ENCODE measurements around the gene SNX33. TPM values are rescaled to one million over a fixed set of nuclear protein-coding genes. Genes with fewer than 3 reads are reported as not detected.

The SNX33 gene
- total and polyA plus RNA-seq, 2 of the 13 experiments (the other 11 are each of a cell fraction or from before 2014, with no cell fraction given) = 11.0 to 11.6 TPM

GRCh38 chr15:75663931-75664421, 16.3 kb downstream of the SNX33 start (continued):
- TF ChIP-seq MXI1 (IDR thresholded peaks at IDR 0.05; ENCODE audit: borderline replicate concordance, low read depth, low read length) (no peak), HOXA5 (CRISPR knock-in tag; IDR thresholded peaks at IDR 0.05) (no peak), E2F2 (CRISPR knock-in tag; IDR thresholded peaks at IDR 0.05; ENCODE audit: borderline replicate concordance) (no peak), ZEB1 (IDR thresholded peaks at IDR 0.05; ENCODE audit: insufficient replicate concordance, low read depth) (peak; percentile 35), ONECUT2 (CRISPR knock-in tag; IDR thresholded peaks at IDR 0.05) (no peak), RCOR2 (CRISPR knock-in tag; IDR thresholded peaks at IDR 0.05) (no peak), SATB2 (CRISPR knock-in tag; IDR thresholded peaks at IDR 0.05) (no peak), MBNL3 (CRISPR knock-in tag; conservative IDR thresholded peaks at IDR 0.05) (no peak), ZNF333 (CRISPR knock-in tag; IDR thresholded peaks at IDR 0.05; ENCODE audit: borderline replicate concordance) (no peak), EP300 (IDR thresholded peaks at IDR 0.05; ENCODE audit: low read depth in 2 of 2, low read length in 2 of 2) (no peak; a peak in 1 of 4 replicates), EP300 (CRISPR knock-in tag; IDR thresholded peaks at IDR 0.05; ENCODE audit: borderline replicate concordance) (no peak), NR2F6 (IDR thresholded peaks at IDR 0.05) (peak; percentile 94), NR2F6 (CRISPR knock-in tag; IDR thresholded peaks at IDR 0.05) (peak; percentile 84), ZNF580 (CRISPR knock-in tag; IDR thresholded peaks at IDR 0.05; ENCODE audit: borderline replicate concordance, low read depth) (no peak), ZMYM4 (CRISPR knock-in tag; IDR thresholded peaks at IDR 0.05) (no peak), ZFP91 (CRISPR knock-in tag; IDR thresholded peaks at IDR 0.05; ENCODE audit: borderline replicate concordance) (peak; percentile 45; the same call in 1 of the 2 replicates), FOSL2 (CRISPR knock-in tag; IDR thresholded peaks at IDR 0.05) (peak; percentile 49), DNMT3B (CRISPR knock-in tag; conservative IDR thresholded peaks at IDR 0.05) (no peak), ZNF512 (CRISPR knock-in tag; IDR thresholded peaks at IDR 0.05) (no peak), IKZF1 (IDR thresholded peaks at IDR 0.05) (no peak), E2F1 (CRISPR knock-in tag; IDR thresholded peaks at IDR 0.05) (no peak), ZNF713 (CRISPR knock-in tag; IDR thresholded peaks at IDR 0.05) (no peak), NR2F1 (CRISPR knock-in tag; IDR thresholded peaks at IDR 0.05) (peak; percentile 24 to 29; a peak in 2 of 4 replicates), ARID2 (CRISPR knock-in tag; IDR thresholded peaks at IDR 0.05; ENCODE audit: borderline replicate concordance) (no peak), ZC3H13 (CRISPR knock-in tag; IDR thresholded peaks at IDR 0.05) (0 out of 2 replicates have a peak, but pooled peaks have one; percentile 43), ETS1 (CRISPR knock-in tag; IDR thresholded peaks at IDR 0.05) (no peak)
